Upper lobe of right lung (tissue), 1 donor: ENCODE measurements around the gene RILPL1. TPM values are rescaled to one million over a fixed set of nuclear protein-coding genes. Genes with fewer than 3 reads are reported as not detected.
"Not testable (repeated sequence)": the region's sequence is repeated elsewhere in the genome, so short reads cannot be mapped to it uniquely, and the experiment has no call there.

ENCODE experiments used
- ATAC-seq: fragments of 200-7000 bp; cut with Tn5 transposase; one replicate; pipeline ENCODE4 v1.9.1; 2020; ENCODE audit warnings: mild to moderate bottlenecking, moderate library complexity
- DNase-seq: peaks from one replicate; pipeline ENCODE4 v3.0.0-alpha.2; 2020
- H3K27ac ChIP-seq: fragments of 200-600 bp; one replicate; pipeline ENCODE4 v1.8.0; 2022
- H3K27me3 ChIP-seq: fragments of 200-600 bp; one replicate; pipeline ENCODE4 v1.8.0; 2022; ENCODE audit warnings: mild to moderate bottlenecking
- H3K36me3 ChIP-seq: fragments of 200-600 bp; one replicate; pipeline ENCODE4 v1.8.0; 2022
- H3K4me1 ChIP-seq: fragments of 200-600 bp; one replicate; pipeline ENCODE4 v1.8.0; 2022
- H3K4me3 ChIP-seq: fragments of 200-600 bp; one replicate; pipeline ENCODE4 v1.8.0; 2022; ENCODE audit warnings: mild to moderate bottlenecking
- H3K9me3 ChIP-seq: fragments of 200-600 bp; one replicate; pipeline ENCODE4 v1.8.0; 2022
- CTCF ChIP-seq: fragments of 200-600 bp; IDR thresholded peaks from one replicate; pipeline ENCODE4 v1.8.0; 2022; ENCODE audit warnings: antibody characterized with exemption
- intact Hi-C: fragments of 100-400 bp; cut with DNase I; formaldehyde crosslinking; loops from one replicate; pipeline ENCODE4 v1.11.0; 2022
- total RNA-seq: library from RNA; stranded (reverse); fragmentation: NEBNext Ultra II Directional; extraction: Animal tissue kit (Norgen Biotek cat#: 25700); gene quantifications from one replicate; pipeline ENCODE4 v1.2.1, GENCODE V29; 2021
- donor health status: DM: no; HTN: yes; CAD: no; lungs with severe emphysema.

Gene RILPL1
- total RNA-seq, 1 donor from 2014 or later = 17.9 TPM

- H3K4me3 ChIP-seq = peak within 1 kb of the TSS; percentile 95
- H3K9me3 ChIP-seq = no peaks in the 10 kb centered on the region
- peaks cover 13% of the 10 kb centered on the region for H3K4me1 ChIP-seq
- intact Hi-C loops = no loop called here
- no peaks in the 10 kb centered on the region for H3K36me3 ChIP-seq
- peak; percentile 91 for DNase-seq
- peak within 1 kb of the TSS; percentile 100 for H3K27ac ChIP-seq
- ATAC-seq = peak; percentile 90
- no peaks in the 10 kb centered on the region for H3K27me3 ChIP-seq
- TF ChIP-seq CTCF = no peak
Measured at GRCh38 chr12:123457980-123458779, 75.3 kb downstream of the RILPL1 start, which contains the start of gene SNRNP35. Gene SNRNP35 (plus strand): TSS chr12:123458139. CDS start chr12:123465541, 7,402 bp downstream.

GRCh38 chr12:123453165-123453564, 80.4 kb downstream of the RILPL1 start:
- Histone ChIP-seq H3K27ac (no peak overlapping the region), H3K27me3 (no peaks in the 10 kb centered on the region), H3K9me3 (no peaks in the 10 kb centered on the region), H3K36me3 (no peaks in the 10 kb centered on the region), H3K4me3 (no peak overlapping the region), H3K4me1 (peaks cover 6% of the 10 kb centered on the region)
- no peak for TF ChIP-seq CTCF
- intact Hi-C loops = no loop called here
- no peak for DNase-seq
- no peak for ATAC-seq

- H3K27ac ChIP-seq, H3K9me3 ChIP-seq, ATAC-seq, H3K4me3 ChIP-seq, DNase-seq, H3K36me3 ChIP-seq, H3K27me3 ChIP-seq, intact Hi-C loops: not testable (repeated sequence)
- peaks cover 12% of the 10 kb centered on the region for H3K4me1 ChIP-seq
Measured at GRCh38 chr12:123452276-123452550, 81.3 kb downstream of the RILPL1 start.

GRCh38 chr12:123450636-123451035, 82.9 kb downstream of the RILPL1 start:
- H3K4me1 ChIP-seq = peaks cover 28% of the 10 kb centered on the region
- H3K27me3 ChIP-seq = no peaks in the 10 kb centered on the region
- DNase-seq = no peak
- ATAC-seq = no peak
- H3K27ac ChIP-seq = no peak overlapping the region
- no peak overlapping the region for H3K4me3 ChIP-seq
- no peaks in the 10 kb centered on the region for H3K36me3 ChIP-seq
- TF ChIP-seq CTCF = no peak
- intact Hi-C loops = no loop called here
- H3K9me3 ChIP-seq = no peaks in the 10 kb centered on the region

GRCh38 chr12:123449856-123450255, 83.7 kb downstream of the RILPL1 start:
- DNase-seq (no peak), ATAC-seq (no peak)
- H3K36me3 ChIP-seq = no peaks in the 10 kb centered on the region
- no peak overlapping the region for H3K27ac ChIP-seq
- no peaks in the 10 kb centered on the region for H3K9me3 ChIP-seq
- H3K4me3 ChIP-seq = no peak overlapping the region
- intact Hi-C loops = no loop called here
- no peak for TF ChIP-seq CTCF
- peaks cover 36% of the 10 kb centered on the region for H3K4me1 ChIP-seq
- H3K27me3 ChIP-seq = no peaks in the 10 kb centered on the region

GRCh38 chr12:123449249-123449733, 84.2 kb downstream of the RILPL1 start:
- H3K27ac ChIP-seq = peak overlapping the region; percentile 89

More at GRCh38 chr12:123449249-123449733, 84.2 kb downstream of the RILPL1 start:
- peaks cover 40% of the 10 kb centered on the region for H3K4me1 ChIP-seq
- ATAC-seq = no peak
- no peaks in the 10 kb centered on the region for H3K9me3 ChIP-seq
- no peaks in the 10 kb centered on the region for H3K27me3 ChIP-seq
- TF ChIP-seq CTCF = no peak
- intact Hi-C loops = no loop called here
- no peaks in the 10 kb centered on the region for H3K36me3 ChIP-seq
- no peak overlapping the region for H3K4me3 ChIP-seq
- DNase-seq = no peak
